ENCODE data around the gene KIF5A. TPM values are rescaled to one million over a fixed set of nuclear protein-coding genes. Genes with fewer than 3 reads are reported as not detected.

KIF5A gene
- total RNA-seq, 4 donors from 2014 or later: 1.9 to 4.8 (median 2.9) TPM

DNA sequence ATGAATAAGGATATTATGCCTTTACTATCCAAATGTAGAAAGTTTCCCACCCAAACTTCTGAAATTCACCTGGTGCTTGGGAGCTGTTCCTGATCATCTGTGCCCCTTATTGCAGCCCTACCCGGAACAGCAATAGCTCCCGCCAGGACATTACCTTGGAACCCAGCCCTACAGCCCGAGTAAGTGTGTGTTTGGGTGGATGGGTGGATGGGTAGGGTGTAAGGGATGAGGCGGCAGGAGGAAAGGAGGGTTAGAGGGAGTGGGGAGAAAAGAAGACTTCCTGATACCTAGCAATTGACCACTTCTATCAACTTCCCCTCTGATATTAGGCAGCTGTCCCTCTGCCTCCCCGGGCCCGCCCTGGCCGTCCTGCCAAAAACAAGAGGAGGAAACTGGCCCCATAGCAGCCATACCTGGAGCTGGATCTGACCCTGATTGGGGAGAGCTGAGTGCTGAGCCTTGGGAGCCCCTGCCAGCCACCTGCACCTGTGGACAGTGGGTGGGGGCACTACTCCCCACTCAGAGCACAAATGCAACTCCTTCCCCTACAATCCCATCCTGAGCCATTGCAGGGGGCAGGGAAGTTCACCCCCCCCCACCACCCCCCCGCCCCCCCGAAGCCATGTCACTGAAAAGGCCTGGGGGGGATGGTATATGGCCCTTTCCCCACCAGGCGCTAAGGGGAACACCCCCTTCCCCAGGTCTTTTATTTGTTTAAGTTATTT is 20.9 kb upstream of the KIF5A start:
- TF ChIP-seq, protein P1, sequence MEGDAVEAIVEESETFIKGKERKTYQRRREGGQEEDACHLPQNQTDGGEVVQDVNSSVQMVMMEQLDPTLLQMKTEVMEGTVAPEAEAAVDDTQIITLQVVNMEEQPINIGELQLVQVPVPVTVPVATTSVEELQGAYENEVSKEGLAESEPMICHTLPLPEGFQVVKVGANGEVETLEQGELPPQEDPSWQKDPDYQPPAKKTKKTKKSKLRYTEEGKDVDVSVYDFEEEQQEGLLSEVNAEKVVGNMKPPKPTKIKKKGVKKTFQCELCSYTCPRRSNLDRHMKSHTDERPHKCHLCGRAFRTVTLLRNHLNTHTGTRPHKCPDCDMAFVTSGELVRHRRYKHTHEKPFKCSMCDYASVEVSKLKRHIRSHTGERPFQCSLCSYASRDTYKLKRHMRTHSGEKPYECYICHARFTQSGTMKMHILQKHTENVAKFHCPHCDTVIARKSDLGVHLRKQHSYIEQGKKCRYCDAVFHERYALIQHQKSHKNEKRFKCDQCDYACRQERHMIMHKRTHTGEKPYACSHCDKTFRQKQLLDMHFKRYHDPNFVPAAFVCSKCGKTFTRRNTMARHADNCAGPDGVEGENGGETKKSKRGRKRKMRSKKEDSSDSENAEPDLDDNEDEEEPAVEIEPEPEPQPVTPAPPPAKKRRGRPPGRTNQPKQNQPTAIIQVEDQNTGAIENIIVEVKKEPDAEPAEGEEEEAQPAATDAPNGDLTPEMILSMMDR (IDR thresholded peaks at IDR 0.05): no peak
- TF ChIP-seq POLR2A (IDR thresholded peaks at IDR 0.05): no peak
- no peak for TF ChIP-seq EP300 (IDR thresholded peaks at IDR 0.05)
- H3K27ac ChIP-seq: no peak overlapping the region

DNA sequence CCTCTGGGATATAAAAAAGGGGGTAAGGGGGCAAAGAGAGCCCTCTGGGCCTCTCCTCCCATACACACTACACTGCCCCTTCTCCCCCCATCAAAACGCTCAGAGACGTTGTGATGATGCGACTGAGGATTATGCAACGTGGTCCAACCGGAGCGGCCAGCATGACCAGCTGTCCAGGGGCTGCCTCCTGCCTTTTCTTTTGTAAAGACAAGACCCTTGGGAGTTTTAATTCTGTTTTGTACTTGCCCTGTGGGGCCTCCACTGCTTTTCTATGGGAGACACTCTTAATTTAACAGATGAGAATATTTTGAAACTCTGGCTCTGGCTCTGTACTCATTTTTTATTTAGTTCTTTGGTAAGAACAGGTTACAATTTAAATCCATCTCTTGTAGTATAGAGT is 20.0 kb upstream of the KIF5A start:
- TF ChIP-seq POLR2A (IDR thresholded peaks at IDR 0.05) (no peak), EP300 (IDR thresholded peaks at IDR 0.05) (no peak)
- TF ChIP-seq, protein P1 (IDR thresholded peaks at IDR 0.05): no peak
- DNase-seq (ENCODE audit: low spot score in 2 of 2): no peak
- Histone ChIP-seq H3K27me3 (no peaks in the 10 kb centered on the region), H3K9me3 (no peaks in the 10 kb centered on the region), H3K4me3 (no peak overlapping the region), H3K27ac (peak overlapping the region in 1 of 4 donors; percentile 32), H3K36me3 (peaks cover 6 to 99% (median 29%) of the 10 kb centered on the region in 3 donors), H3K4me1 (peaks cover 0 to 22% (median 9%) of the 10 kb centered on the region in 4 donors)
- 57 to 66% methylated on average over 6 of the region's 6 CpGs for WGBS, 2 donors

More for the DNA sequence above, 20.9 kb upstream of the KIF5A start:
- H3K36me3 ChIP-seq: peaks cover 4 to 98% (median 28%) of the 10 kb centered on the region in 3 donors
- peaks cover 0 to 30% (median 18%) of the 10 kb centered on the region in 4 donors for H3K4me1 ChIP-seq
- no peak for DNase-seq (ENCODE audit: low spot score in 2 of 2)
- no peak overlapping the region for H3K4me3 ChIP-seq
- no peaks in the 10 kb centered on the region for H3K9me3 ChIP-seq
- no peaks in the 10 kb centered on the region for H3K27me3 ChIP-seq
- 71 to 75% methylated on average over 10 of the region's 10 CpGs for WGBS, 2 donors

DNA sequence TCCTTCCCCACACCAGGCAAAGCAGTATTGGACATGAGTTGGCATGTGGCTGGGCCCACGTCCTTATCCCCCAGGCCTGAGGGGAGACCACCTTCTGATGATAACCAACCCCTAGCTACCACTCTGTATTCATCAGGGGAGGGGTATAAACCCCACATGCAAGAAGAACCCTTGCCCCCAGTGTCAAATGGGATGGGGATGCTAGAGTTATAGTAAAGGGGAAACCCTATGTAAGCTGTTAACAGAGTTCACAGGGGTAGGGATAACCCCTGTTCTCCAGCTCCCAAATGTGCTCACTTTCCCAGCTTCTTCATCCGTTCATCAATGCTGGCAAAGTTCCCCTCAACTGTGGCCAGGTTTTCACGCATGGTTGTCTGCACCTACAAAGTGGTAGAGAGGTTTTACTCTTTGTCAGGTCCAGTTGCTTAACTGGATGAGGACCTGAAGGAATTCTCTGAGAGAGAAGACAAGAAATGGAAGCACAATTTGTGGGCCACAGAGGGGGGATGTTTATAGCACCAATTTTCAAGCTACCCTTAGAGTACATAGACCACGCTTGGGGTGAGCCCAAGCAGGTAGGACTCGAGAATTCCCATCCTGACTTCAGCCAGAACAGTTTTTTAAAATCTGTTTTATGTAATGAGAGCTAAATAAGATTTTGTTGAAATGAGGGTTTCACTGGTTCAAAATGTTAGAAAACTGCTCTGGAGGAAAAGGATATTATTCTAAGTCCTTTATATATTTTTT is 19.3 kb upstream of the KIF5A start:
- peaks cover 0 to 17% (median 2%) of the 10 kb centered on the region in 4 donors for H3K4me1 ChIP-seq
- peak overlapping the region in 1 of 4 donors; percentile 32 for H3K27ac ChIP-seq
- H3K27me3 ChIP-seq: no peaks in the 10 kb centered on the region
- 76 to 78% methylated on average over 5 of the region's 5 CpGs for WGBS, 2 donors
- TF ChIP-seq, protein P1 (IDR thresholded peaks at IDR 0.05): no peak
- TF ChIP-seq POLR2A (IDR thresholded peaks at IDR 0.05): no peak
- no peak for TF ChIP-seq EP300 (IDR thresholded peaks at IDR 0.05)
- no peak for DNase-seq (ENCODE audit: low spot score in 2 of 2)
- H3K4me3 ChIP-seq: no peak overlapping the region
- peaks cover 6 to 99% (median 25%) of the 10 kb centered on the region in 3 donors for H3K36me3 ChIP-seq
- no peaks in the 10 kb centered on the region for H3K9me3 ChIP-seq

DNA sequence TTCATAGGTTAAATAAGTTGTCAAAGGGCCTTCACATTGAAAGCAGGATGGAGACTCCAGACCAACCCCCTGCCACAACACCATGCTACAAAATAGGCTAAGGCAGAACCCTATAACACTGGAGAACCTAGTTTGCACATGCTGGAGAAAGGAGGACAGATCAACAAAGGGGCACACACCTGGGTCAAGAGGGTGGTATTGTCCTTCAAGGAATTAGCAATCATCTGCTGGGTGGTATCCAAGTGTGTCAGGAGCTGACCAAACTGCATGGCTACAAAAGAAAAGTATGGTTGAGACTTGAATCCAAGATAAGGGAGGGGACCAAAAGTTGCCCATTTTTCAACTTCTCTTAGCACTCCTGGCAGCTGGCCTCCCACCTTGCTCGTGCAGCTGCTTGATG is 18.0 kb upstream of the KIF5A start:
- H3K9me3 ChIP-seq: no peaks in the 10 kb centered on the region
- no peak for DNase-seq (ENCODE audit: low spot score in 2 of 2)
- TF ChIP-seq EP300 (IDR thresholded peaks at IDR 0.05): no peak
- TF ChIP-seq POLR2A (IDR thresholded peaks at IDR 0.05): no peak
- TF ChIP-seq, protein P1 (IDR thresholded peaks at IDR 0.05): no peak
- no peak overlapping the region for H3K4me3 ChIP-seq
- 56 to 91% methylated on average over 1 of the region's 1 CpG for WGBS, 2 donors
- no peak overlapping the region for H3K27ac ChIP-seq
- H3K36me3 ChIP-seq: peaks cover 6 to 90% (median 25%) of the 10 kb centered on the region in 3 donors
- peaks cover 0 to 10% (median 0%) of the 10 kb centered on the region in 4 donors for H3K4me1 ChIP-seq
- H3K27me3 ChIP-seq: no peaks in the 10 kb centered on the region

DNA sequence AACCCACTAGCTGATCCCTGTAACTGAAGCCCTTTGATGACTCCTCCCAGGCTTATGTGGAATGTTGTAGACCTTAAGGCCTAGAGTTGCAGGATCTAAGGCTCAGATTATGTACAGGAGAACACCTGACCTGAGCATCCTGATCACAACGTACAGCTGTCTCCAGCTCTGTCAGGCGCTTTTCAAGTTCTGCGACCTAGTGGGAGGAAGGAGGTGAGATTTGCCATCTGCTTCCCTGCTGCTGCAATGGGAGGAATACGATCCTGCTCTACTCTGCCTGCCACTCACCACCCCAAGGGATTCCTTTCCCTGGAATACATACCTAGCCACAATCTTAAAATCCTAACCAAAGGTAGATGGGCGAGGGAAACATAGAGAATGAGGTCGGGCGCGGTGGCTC is 16.7 kb upstream of the KIF5A start:
- DNase-seq (ENCODE audit: low spot score in 2 of 2): no peak
- H3K27me3 ChIP-seq: no peaks in the 10 kb centered on the region
- H3K4me3 ChIP-seq: no peak overlapping the region
- TF ChIP-seq, protein P1 (IDR thresholded peaks at IDR 0.05): no peak
- TF ChIP-seq POLR2A (IDR thresholded peaks at IDR 0.05) (no peak), EP300 (IDR thresholded peaks at IDR 0.05) (no peak)
- H3K9me3 ChIP-seq: no peaks in the 10 kb centered on the region
- no peak overlapping the region for H3K27ac ChIP-seq
- H3K4me1 ChIP-seq: peaks cover 0 to 9% (median 0%) of the 10 kb centered on the region in 4 donors
- WGBS, 2 donors: 94 to 95% methylated on average over 8 of the region's 8 CpGs
- peaks cover 6 to 90% (median 25%) of the 10 kb centered on the region in 3 donors for H3K36me3 ChIP-seq
